HG02798 (cell line): Measurements from ENCODE around the gene PTCHD4.

Source experiments
- ATAC-seq: cut with Tn5 transposase; IDR thresholded peaks from one replicate; pipeline ENCODE4 v1.9.1; 2021; ENCODE audit warnings: mild to moderate bottlenecking; ENCODE audit not compliant: unreplicated experiment, poor library complexity

The PTCHD4 gene

DNA sequence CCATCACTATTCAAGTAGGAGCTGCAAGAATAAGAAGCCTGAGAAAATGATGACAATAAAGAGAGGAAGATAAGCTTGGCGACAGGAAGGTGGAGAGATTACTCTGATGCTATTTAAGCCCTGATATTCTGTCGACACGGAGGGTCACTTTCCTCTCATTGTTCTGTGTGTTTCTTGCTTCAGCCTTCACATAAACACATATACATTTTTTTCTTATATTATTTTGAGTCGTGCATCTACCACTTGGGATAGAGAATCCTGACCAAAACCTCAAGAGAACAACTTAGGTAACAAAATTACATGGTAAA, 10.5 kb downstream of the PTCHD4 start:
- no peak for ATAC-seq

DNA sequence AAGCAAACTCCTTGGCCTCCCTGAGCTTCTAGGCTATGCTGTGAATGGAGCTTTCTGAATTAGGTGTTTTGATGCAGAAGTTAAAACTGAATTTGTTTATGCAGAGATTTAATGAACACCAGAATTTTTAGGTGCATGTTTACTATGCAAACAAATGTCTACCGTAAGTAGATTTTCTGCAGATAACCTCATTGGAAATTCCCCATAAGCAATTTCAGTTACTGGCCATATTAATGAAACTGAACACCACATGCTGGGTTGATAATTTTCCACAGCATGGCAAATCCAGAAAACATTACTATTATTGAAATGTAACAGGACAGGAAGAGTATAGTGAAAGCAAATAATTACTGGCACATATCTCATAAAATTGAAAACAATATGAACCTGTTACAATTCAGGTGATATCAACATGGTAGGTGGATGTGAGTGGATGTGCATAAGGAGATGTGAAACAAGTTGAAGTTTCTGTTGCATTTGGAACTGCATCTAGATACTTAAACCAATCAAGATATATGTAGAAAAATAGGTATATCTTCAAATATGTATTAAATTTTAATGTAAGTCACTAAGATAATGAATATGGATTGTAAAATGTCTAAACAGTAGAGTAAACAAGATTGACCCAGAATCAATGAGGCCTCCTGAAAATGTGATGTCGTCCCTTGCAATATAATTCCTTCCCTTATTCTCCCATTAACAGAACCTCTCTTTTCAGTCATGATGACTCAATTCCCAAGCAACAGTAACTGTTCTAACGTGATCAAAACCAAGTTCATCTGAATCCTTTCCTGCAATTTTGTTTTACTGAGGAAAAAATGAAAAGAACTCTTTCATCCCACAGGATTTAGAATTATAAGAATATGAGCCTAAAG, 11.0 kb downstream of the PTCHD4 start:
- peak; percentile 44 for ATAC-seq

DNA sequence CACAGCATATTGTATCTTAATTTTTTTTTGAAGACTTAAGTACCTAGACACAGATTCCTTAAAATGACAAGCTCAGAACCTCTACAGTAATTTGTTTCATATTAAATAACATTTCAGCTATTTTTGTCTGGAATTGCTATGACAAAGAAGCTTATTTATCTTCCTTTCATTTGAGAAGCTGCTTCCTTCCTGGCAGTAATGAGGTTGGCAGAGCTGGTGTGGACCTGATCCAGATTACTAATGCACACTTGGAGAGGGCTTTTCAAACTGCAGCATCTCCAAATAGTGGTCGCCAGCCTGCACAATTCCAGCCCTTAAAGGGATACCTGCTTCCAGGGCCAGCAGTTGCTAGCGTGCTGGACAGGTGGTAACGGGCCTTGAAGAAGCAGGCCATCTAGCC, 12.1 kb downstream of the PTCHD4 start:
- ATAC-seq, result no peak

DNA sequence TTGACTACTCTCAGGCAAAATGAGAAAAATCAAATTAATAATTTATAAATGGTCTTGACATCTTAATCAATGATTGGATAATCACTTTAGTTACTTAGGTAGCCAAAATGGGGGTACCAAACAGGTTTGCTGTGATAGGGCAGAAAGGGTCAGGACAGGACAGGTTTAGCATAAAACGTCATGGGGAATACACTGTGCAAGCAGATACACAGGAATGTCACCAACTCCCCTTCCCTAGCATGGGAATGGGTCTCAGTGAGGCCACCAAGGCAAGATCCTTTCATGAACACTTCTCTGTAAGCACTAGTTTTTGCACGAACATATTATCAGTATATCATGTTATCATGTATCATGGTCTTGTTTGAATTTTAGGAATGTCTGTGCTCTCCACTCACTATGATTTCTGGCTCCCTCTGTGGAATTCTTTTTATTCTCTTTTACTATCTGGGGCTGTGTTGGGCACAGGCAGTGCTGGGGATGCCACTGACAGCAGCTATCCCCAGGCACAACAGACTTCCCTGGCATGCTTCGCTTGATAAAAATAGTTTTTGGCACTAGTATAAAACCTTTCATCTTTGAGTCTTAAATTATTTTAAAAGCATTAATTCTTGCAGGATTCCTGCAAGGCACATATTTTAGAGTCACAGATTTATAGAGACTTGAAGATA, 18.3 kb downstream of the PTCHD4 start:
- ATAC-seq, result no peak

DNA sequence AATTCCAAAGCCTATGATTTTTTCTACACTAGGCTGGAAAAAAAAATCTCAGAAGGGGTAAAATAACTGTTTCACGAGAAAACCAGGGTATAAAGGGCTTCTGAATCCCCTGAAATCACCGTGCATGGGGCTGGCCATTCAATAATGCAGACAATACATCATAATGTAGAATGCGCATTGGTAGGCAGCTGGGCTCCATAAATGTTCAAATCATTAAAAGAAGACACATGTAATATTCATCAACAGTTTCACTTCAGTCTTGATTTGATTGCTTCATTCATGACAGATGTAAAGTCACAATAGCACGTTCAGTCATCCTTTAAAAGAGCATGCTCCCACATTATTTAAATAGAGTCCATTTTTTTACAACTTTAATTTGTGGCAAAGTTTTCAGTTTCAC, 20.5 kb downstream of the PTCHD4 start:
- no peak for ATAC-seq

DNA sequence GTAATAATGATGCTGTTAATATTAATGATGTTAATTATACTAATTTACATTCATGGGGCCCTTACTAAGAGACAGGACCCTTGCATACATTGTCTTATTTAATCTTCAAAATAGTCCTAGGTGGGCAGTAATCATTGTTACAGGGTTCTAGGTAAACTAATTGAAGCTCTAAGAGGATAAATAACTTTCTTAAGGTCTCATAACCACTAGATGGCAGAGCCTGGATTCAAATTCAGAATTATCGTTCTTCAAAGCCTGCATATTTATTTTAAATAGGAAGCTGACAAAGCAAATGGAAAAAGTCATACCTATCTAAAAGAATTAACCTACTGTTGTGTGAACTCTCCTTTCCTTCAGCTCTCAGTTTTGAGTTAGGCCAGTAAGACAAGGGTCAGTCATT, 23.5 kb downstream of the PTCHD4 start:
- ATAC-seq, result no peak

DNA sequence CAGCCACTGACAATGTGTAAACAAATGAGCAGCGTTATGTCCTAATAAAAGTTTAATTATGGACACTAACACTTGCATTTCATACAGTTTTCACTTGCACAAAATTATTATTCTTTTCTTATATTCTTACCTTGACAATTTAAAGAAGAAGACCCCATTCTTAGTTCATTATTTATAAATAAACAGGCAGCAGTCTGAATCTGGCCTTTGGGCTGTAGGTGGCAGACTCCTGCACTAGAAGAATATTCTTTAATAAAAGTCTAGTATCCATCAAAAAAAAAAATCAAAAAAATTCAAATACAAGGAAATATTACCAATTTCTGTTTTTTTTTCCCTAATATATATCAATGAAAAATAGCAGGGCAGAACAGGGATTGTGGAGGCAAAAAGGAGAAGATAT, 24.8 kb downstream of the PTCHD4 start:
- no peak for ATAC-seq

DNA sequence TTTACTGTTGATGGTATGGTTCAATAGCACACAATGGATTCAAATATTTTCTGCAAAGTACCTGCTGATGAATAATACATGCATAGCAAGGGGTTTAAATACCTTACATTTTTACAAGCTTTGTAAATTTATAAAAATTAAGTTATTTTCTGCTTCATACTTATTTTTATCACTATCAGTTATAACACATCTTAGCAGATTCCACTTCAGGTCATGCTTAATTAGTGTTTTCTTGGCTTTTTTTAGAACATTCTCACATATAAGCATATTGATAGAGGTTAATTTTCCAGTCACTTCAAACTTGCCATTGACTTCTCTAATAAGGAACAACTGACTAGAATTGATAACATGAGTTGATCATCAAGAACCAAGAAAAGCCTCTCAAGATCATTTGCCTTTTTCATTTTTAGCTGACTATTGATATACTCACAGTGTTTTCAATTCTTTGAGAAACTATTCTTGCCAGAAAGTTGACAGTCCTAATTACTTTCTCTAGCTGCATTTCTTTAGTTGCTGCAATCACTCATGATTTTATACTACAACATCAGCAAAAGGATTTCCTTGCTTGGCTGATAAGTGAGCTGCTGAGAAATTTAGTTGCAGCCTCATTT, 25.8 kb downstream of the PTCHD4 start:
- ATAC-seq, result no peak

DNA sequence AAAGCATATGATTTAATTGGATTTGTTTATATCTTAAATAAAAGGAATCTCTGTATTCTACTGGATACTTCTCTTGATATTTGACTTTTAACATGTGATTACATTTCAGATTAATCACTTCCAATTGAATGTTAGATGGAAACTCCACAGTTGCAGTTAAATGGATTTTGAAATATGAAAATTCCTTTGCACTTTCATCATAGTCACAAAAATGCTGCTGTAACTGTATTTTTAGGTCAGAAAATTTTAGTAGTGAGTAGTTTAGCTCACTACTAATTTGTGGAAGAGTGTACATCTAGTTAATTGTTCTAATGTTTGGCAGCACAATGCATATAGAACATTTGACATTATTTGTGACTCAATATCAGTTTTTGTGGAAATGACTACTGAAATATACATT, 26.8 kb downstream of the PTCHD4 start:
- ATAC-seq, result no peak

DNA sequence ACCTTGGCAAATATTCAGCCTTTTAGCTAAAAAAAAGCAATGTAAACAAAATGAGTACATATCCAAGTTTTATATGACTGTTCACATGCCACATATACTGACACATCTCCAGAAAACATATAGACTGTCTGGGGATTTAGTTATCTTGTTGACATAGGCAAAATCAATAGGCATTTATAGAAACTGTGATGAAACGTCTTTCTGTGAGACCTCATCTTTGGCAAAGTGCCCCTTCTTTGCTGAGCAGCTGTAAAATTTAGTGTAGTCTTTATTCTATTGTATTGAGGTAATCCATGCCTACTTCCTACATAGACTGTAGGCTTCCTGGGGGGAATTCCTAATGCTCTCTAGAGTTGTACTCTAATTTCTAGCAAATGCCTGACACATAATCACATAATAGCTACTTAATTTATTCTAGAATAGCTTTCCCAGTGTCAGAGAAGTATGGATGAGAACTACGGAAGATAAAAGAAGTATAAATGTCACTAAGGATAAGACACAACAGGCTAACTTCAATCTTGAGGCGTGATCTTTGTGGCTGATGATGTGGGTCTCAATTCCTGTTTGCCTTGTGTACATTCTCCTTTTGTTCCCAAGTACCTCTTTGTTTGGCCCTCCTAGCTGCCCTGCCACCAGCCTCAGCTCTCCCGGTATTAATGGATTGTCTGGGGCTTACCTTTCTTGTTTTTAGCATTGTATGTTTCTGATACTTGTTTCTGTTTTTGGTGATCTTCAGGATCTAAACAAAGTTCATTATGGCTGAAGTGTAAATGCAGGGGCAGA, 30.6 kb downstream of the PTCHD4 start:
- ATAC-seq, result no peak

DNA sequence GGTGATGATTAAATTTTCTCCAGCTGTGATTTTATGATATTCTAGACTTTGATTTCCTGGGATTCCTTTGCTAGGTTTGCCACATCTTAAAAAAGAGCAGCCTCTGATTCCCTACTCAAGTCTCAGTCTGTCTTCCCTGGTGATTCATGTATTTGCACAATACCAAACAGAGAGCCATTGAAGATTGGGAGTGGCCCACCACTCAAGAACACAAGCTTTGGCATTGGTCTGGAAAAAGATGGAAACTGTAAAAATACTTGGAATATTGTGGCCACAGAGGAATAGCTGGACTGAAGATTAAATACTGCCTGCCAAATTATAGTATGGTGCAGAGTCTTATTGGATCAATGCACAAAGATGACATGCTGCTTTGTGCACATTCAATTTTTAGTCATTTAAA, 32.9 kb downstream of the PTCHD4 start:
- ATAC-seq, result no peak

DNA sequence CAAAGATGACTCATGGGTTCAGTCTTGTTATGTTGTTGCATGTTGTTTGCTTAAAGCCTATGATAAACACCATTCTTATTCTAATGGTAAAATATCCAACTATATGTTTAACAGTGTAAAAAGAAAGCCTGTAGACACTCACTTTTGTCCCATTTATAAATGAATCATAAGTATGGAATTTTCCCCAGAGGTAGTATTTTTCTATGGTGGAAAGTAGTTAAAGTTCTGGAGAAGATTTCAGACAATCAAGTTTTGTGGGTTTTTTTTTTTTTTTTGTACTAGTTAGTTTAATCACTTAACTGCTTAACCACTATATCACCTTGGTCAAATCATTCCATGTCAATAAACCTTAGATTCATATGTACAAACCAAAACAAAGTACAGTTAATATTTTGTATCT, 35.8 kb downstream of the PTCHD4 start:
- no peak for ATAC-seq

DNA sequence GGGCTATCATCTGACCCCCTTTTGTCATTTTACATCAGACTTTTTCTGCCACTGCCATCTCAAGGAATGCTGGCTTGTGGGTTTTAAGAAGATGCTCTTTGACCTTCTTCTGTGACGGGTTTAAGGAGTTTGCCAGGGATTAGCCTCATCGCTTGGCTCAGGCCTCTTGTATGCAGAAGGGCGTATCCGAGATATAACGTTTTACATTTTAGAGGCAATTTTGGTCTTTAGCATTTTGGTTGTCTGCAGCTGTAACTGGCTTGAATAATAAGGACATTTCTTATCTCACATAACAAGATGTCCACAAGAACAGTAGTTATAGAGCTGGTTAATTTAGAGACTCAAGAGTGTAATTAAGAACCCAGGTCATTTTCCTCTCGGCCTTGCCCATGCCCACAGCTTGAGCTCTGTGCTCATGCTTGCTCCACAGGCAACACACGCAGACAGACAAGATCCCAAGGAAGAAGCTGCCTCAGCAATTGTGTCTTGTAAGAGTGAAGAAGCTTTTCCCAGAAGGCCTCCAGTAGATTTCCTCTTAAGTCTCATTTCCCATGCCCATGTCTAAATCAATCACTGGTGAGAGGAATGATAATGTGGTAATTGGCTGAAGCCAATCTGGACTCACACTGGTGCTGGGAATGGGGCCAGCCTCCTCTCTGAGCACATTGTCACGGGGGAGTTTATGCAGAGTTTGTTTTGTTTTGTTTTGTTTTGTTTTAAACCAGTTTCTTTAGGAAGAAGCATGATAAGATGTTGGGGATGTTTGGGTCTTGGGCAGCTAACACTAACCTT, 36.8 kb downstream of the PTCHD4 start:
- no peak for ATAC-seq

DNA sequence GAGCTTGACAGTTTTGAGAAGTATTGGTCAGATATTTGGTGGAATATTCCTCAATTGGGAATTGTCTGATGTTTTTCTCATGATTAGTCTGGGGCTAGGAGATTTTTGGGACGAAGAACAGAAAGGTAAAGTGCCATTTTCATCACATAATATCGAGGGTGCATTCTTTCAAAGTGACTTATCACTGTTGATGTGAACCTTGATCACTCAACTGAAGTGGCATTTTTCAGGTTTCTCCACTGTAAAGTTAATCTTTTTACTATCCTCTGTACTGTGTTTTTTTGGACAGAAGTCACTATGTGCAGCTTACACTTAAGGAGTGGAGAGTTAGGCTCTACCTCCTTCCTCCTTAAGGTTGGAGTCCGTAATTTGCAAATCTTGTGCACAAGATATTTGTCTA, 39.2 kb downstream of the PTCHD4 start:
- ATAC-seq, result no peak

DNA sequence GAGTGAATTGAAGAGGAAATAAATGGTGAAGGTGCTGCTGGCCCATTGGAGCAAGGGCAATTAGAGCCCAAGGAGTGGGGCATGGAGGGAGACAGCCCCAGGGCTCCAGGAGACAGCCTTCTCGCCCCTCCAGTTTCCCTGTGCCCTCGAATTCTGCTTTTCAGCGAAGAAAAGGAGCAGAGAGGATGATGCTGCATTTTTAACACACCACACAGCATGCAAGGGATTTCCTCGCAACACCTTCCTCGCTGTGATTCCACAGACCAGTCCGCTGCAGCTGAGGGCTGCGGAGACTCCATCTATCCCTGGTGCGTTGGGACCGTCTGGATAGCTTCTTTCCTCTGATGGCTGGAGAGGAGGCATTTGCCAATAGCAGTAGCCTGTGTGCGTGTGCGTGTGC, 41.7 kb downstream of the PTCHD4 start:
- ATAC-seq, result no peak

DNA sequence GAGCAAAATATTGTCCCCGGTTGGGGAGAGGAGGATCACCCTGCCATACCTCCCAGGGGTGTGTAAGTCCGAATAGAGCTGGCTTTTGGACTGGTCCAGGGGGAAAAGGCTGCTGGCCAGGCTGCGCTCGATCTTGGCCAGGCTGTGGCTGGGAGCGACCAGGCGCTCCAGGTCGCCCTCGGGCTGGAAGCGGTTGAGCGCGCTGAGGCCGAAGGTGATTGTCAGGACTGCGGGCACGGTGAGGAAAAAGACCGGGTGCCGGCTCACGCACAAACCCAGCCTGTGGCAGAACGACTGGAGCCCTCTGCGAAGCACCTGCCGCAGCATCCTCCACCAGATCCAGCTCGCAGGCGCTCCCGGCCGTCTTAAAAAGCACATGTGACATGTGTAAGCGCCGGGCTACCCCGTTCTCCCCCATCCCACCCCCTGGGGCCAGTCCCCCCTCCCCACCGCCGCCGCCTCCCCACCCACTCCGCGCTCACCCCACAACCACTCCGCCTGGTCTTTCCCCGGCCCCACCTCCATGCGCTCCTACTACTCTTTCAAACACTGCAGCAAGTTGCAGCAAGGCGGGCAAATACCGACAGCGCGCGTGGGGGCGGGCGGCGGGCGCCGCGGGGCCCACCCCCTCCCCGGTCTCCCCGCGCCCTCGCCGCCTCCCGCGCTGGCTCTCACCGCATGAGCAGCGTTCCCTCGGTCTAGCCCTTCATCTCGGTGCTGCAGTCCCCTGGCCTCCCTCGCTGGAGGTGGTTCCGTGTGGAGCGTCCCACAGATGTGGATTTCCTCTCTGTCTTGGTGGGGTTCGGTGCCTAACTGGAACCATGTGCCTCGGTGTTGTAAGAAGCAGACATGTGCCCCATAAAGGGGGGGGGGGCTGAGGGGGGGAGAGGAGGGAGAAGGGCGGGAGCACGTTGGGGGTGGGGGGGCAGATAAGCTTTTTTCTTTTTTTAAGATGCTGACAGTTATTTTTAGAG, 42.4 kb downstream of the PTCHD4 start:
- no peak for ATAC-seq

DNA sequence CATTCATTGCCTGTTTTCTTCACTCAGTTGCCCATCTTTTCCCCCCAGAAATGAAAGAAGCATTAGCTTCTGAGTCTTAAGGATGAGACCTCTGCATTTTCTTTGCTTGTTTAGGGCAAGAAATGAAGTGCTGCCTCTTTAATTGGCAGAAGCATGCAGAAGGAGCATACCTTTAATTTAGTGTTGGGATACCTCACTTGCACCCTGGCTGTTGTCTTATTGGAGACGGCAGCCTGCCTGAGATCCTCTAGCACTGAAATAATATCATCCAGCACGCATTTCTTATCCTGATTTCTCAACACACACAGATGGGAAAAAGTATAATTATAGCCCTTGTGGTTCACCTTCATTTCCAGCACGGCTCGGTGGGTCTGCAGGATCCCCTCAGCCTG, 43.1 kb downstream of the PTCHD4 start:
- no peak for ATAC-seq

DNA sequence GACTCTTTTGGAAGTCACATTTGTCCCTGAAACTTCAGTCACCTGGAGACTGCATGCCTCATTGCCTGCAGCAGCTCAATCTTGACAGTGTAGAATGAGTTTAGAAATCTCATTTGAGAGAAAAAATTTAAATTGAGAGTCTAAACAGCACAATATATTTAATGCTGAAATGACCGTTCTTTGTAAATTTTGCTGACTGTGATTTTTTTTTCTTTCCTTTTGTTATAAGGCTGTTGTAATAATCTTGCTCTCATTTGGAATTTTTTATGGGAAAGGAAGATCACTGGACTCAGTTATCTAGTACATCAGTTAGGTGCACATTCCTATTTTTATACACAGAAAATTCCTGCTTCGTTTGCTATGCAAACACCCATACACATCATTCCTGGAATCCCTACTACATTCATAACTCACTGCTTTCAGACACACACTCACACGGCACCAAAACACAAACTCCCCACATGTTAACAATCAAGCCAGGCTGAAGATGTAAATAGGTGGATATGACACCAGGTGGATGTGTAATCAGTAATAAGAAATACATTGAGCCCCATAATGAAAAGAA, 43.8 kb downstream of the PTCHD4 start:
- ATAC-seq, result no peak
